Measurements from ENCODE around the gene GSAP.

- TF ChIP-seq CTCF (IDR thresholded peaks at IDR 0.05; ENCODE audit: low read length) (no peak), EZH2 (IDR thresholded peaks at IDR 0.05; ENCODE audit: borderline replicate concordance, low read length) (no peak)
These were observed 31.5 kb upstream of the GSAP start for GRCh38 chr7:77447616-77448015.

Measured in OCI-LY1 (cell line).